Suppressor macrophage treated with lipopolysaccharide for 1 hour (primary cell): ENCODE results near the gene TES.

ENCODE experiments used
- DNase-seq, 3 donors: peaks; one replicate each; pipeline ENCODE4 v3.0.0-alpha.2; 2020 to 2022

The TES gene

GRCh38 chr7:116249969-116250553, 39.7 kb downstream of the TES start:
- DNase-seq, result peak in 2 of 3 donors; percentile 33 to 44

- DNase-seq, result no peak
Measured at GRCh38 chr7:116251675-116252074, 41.3 kb downstream of the TES start.

- DNase-seq, result no peak
Measured at GRCh38 chr7:116252249-116252648, 41.9 kb downstream of the TES start.

GRCh38 chr7:116257156-116257555, 46.8 kb downstream of the TES start:
- DNase-seq, result no peak

- DNase-seq, result peak; percentile 62 to 77 (median 73)
Measured at GRCh38 chr7:116258734-116259133, 48.4 kb downstream of the TES start.

GRCh38 chr7:116259156-116259870, 49.0 kb downstream of the TES start:
- no peak for DNase-seq

GRCh38 chr7:116259871-116260440, 49.6 kb downstream of the TES start:
- no peak for DNase-seq

- DNase-seq, result no peak
Measured at GRCh38 chr7:116261904-116262303, 51.6 kb downstream of the TES start.

GRCh38 chr7:116265881-116266280, 55.5 kb downstream of the TES start:
- DNase-seq, result no peak

- no peak for DNase-seq
Measured at GRCh38 chr7:116269466-116269865, 59.1 kb downstream of the TES start.

GRCh38 chr7:116271161-116271913, 61.0 kb downstream of the TES start:
- no peak for DNase-seq

- peak; percentile 13 to 36 (median 31) for DNase-seq
Measured at GRCh38 chr7:116271963-116272886, 61.9 kb downstream of the TES start.

- DNase-seq, result no peak
Measured at GRCh38 chr7:116273283-116273917, 63.1 kb downstream of the TES start.

- no peak for DNase-seq
Measured at GRCh38 chr7:116273918-116274301, 63.6 kb downstream of the TES start.

GRCh38 chr7:116277070-116277469, 66.7 kb downstream of the TES start:
- no peak for DNase-seq

- DNase-seq, result no peak
Measured at GRCh38 chr7:116279217-116279616, 68.9 kb downstream of the TES start.

- peak in 1 of 3 donors; percentile 3 for DNase-seq
Measured at GRCh38 chr7:116280803-116281202, 70.5 kb downstream of the TES start.

GRCh38 chr7:116283595-116284204, 73.4 kb downstream of the TES start:
- no peak for DNase-seq

- DNase-seq, result no peak
Measured at GRCh38 chr7:116284390-116284789, 74.1 kb downstream of the TES start.

GRCh38 chr7:116285252-116285651, 74.9 kb downstream of the TES start:
- DNase-seq, result no peak

- no peak for DNase-seq
Measured at GRCh38 chr7:116290740-116291139, 80.4 kb downstream of the TES start.

GRCh38 chr7:116291937-116292336, 81.6 kb downstream of the TES start:
- DNase-seq, result no peak
